Keratinocyte (primary cell): Measurements from ENCODE around the gene IRF4. TPM values are rescaled to one million over a fixed set of nuclear protein-coding genes. Genes with fewer than 3 reads are reported as not detected.

Experiments used
- DNase-seq: peaks from one replicate; pipeline ENCODE4 v3.0.0-alpha.2; 2011; ENCODE audit warnings: low read depth, missing footprints, low spot score
- FAIRE-seq: peaks from 2 replicates; lab custom pipeline; 2011; peaks lifted over from hg19 to GRCh38; lab: Jason Lieb, UNC
- H2AFZ ChIP-seq: 2 replicates; pipeline ENCODE4 v1.6.0; 2012; ENCODE audit warnings: low read length, control low read depth, inconsistent platforms; ENCODE audit not compliant: control insufficient read depth
- H3K27ac ChIP-seq: 2 replicates; pipeline ENCODE4 v1.5.1; 2011; ENCODE audit warnings: low read length; ENCODE audit not compliant: control insufficient read depth, insufficient read depth
- H3K27me3 ChIP-seq: 3 replicates; pipeline ENCODE4 v1.6.0; 2011; ENCODE audit warnings: low read length; ENCODE audit not compliant: control insufficient read depth, insufficient read depth; ENCODE audit errors: extremely low read depth
- H3K36me3 ChIP-seq, 2 experiments: 2 replicates in 1 of 2; 3 replicates in 1 of 2; pipeline ENCODE4 v1.5.1; 2011; ENCODE audit warnings: low read length in 2 of 2, mild to moderate bottlenecking in 1 of 2; ENCODE audit not compliant: control insufficient read depth in 2 of 2, insufficient read depth in 2 of 2; ENCODE audit errors: extremely low read depth in 1 of 2
- H3K4me1 ChIP-seq: 3 replicates; pipeline ENCODE4 v1.5.1; 2011; ENCODE audit warnings: low read length; ENCODE audit not compliant: control insufficient read depth, insufficient read depth; ENCODE audit errors: extremely low read depth
- H3K4me2 ChIP-seq: 3 replicates; pipeline ENCODE4 v1.6.0; 2011; ENCODE audit warnings: low read depth, low read length; ENCODE audit not compliant: control insufficient read depth, insufficient read depth; ENCODE audit errors: extremely low read depth
- H3K4me3 ChIP-seq, 3 experiments: fragments of 200-600 bp in 1 of 3; sonication (generic) in 1 of 3; 2 replicates in 2 of 3; 3 replicates in 1 of 3; pipeline ENCODE4 v1.5.1; 2011 to 2016; ENCODE audit warnings: low read length in 3 of 3, mild to moderate bottlenecking in 3 of 3, control low read depth in 2 of 3, inconsistent platforms in 1 of 3, low read depth in 1 of 3, mixed read lengths in 1 of 3, mixed run types in 1 of 3, moderate library complexity in 1 of 3; ENCODE audit not compliant: control insufficient read depth in 2 of 3, insufficient read depth in 2 of 3; ENCODE audit errors: extremely low read depth in 1 of 3
- H3K79me2 ChIP-seq: 2 replicates; pipeline ENCODE4 v1.6.0; 2012; ENCODE audit warnings: low read length; ENCODE audit not compliant: control insufficient read depth, insufficient read depth
- H3K9ac ChIP-seq: 3 replicates; pipeline ENCODE4 v1.6.0; 2011; ENCODE audit warnings: low read length; ENCODE audit not compliant: control insufficient read depth, insufficient read depth; ENCODE audit errors: extremely low read depth
- H3K9me1 ChIP-seq: 3 replicates; pipeline ENCODE4 v1.6.0; 2011; ENCODE audit warnings: low read length; ENCODE audit not compliant: control insufficient read depth, insufficient read depth; ENCODE audit errors: extremely low read depth
- H3K9me3 ChIP-seq: 2 replicates; pipeline ENCODE4 v1.5.1; 2012; ENCODE audit warnings: low read depth, low read length; ENCODE audit not compliant: control insufficient read depth
- H4K20me1 ChIP-seq: 3 replicates; pipeline ENCODE4 v1.6.0; 2011; ENCODE audit warnings: low read length; ENCODE audit not compliant: control insufficient read depth, insufficient read depth; ENCODE audit errors: extremely low read depth
- CTCF ChIP-seq, 3 experiments: IDR thresholded peaks in 1 of 3; conservative IDR thresholded peaks in 1 of 3; optimal IDR thresholded peaks in 1 of 3; 2 replicates in 2 of 3; 3 replicates in 1 of 3; pipeline versions ENCODE3 to v1.5.1; 2011; ENCODE audit warnings: low read length in 3 of 3, mild to moderate bottlenecking in 3 of 3, moderate library complexity in 2 of 3, control low read depth in 1 of 3, inconsistent platforms in 1 of 3; ENCODE audit not compliant: insufficient read depth in 2 of 3; ENCODE audit errors: extremely low read depth in 1 of 3
- EZH2 ChIP-seq: IDR thresholded peaks from one replicate; pipeline ENCODE4 v1.6.1; 2012; ENCODE audit warnings: inconsistent platforms, mild to moderate bottlenecking, low read length, moderate library complexity
- dilution Hi-C: fragments of 300-500 bp; cut with MboI; formaldehyde crosslinking; loops from one replicate; pipeline ENCODE4 v1.7.0; 2020; ENCODE audit warnings: low sequenced_read_pairs; ENCODE audit not compliant: extremely low pct_ligation_motif_present
- polyA plus RNA-seq, 5 experiments: library from polyadenylated mRNA; depleted of rRNA in 3 of 5; stranded (reverse) in 3 of 5; stranded (forward) in 1 of 5; unstranded in 1 of 5; fragments of >200 nt; gene quantifications; 1 replicate in 1 of 5; 2 replicates in 3 of 5; 3 replicates in 1 of 5; pipeline versions ENCODE4 v1.2.1 to v1.2.3, GENCODE V29; 2011 to 2012; ENCODE audit warnings: missing spikeins in 2 of 5, low read depth in 1 of 5, low replicate concordance in 1 of 5

The IRF4 gene
- polyA plus RNA-seq, 1 donor (not counting 4 experiments of a cell fraction or from before 2014, with no cell fraction given) = 0.12 TPM

GRCh38 chr6:362924-363249, 28.7 kb upstream of the IRF4 start:
- Histone ChIP-seq H3K9ac (no peak overlapping the region), H3K79me2 (no peaks in the 10 kb centered on the region), H3K4me3 (no peak overlapping the region), H3K9me3 (peaks cover 8% of the 10 kb centered on the region), H2AFZ (no peak overlapping the region), H3K27ac (no peak overlapping the region), H3K36me3 (no peaks in the 10 kb centered on the region), H3K27me3 (no peaks in the 10 kb centered on the region), H4K20me1 (no peaks in the 10 kb centered on the region), H3K4me1 (no peaks in the 10 kb centered on the region), H3K9me1 (no peaks in the 10 kb centered on the region), H3K4me2 (no peak overlapping the region)
- dilution Hi-C loops = no loop called here
- TF ChIP-seq CTCF (optimal IDR thresholded peaks at IDR 0.05 in 1 of 3, IDR thresholded peaks at IDR 0.05 in 1 of 3, conservative IDR thresholded peaks at IDR 0.05 in 1 of 3; ENCODE audit: extremely low read depth in 1 of 3, insufficient read depth in 2 of 3, low read length in 3 of 3) (no peak), EZH2 (no peak)
- DNase-seq (no peak), FAIRE-seq (no peak)

- Histone ChIP-seq H3K9ac (no peak overlapping the region), H3K36me3 (no peaks in the 10 kb centered on the region), H3K4me3 (no peak overlapping the region), H3K27me3 (no peaks in the 10 kb centered on the region), H3K27ac (no peak overlapping the region), H3K9me3 (peaks cover 8% of the 10 kb centered on the region), H4K20me1 (no peaks in the 10 kb centered on the region), H3K4me2 (no peak overlapping the region), H3K4me1 (no peaks in the 10 kb centered on the region), H3K9me1 (no peaks in the 10 kb centered on the region), H2AFZ (no peak overlapping the region), H3K79me2 (no peaks in the 10 kb centered on the region)
- dilution Hi-C loops = no loop called here
- no peak for DNase-seq
- TF ChIP-seq EZH2 (no peak), CTCF (optimal IDR thresholded peaks at IDR 0.05 in 1 of 3, IDR thresholded peaks at IDR 0.05 in 1 of 3, conservative IDR thresholded peaks at IDR 0.05 in 1 of 3; ENCODE audit: extremely low read depth in 1 of 3, insufficient read depth in 2 of 3, low read length in 3 of 3) (no peak)
- FAIRE-seq = no peak
Observed at GRCh38 chr6:363291-363690, 28.3 kb upstream of the IRF4 start.
